Bladder microvascular endothelial cell (primary cell): ENCODE results near the gene NOC3L. TPM values are rescaled to one million over a fixed set of nuclear protein-coding genes. Genes with fewer than 3 reads are reported as not detected.

Source experiments
- total RNA-seq: library from RNA; depleted of rRNA; stranded (reverse); fragments of >200 nt; gene quantifications from 2 replicates; pipeline ENCODE4 v1.2.3, GENCODE V29; 2014

NOC3L gene
- total RNA-seq, result 14.2 and 32.9 TPM in 2 replicates

GRCh38 chr10:94362360-94363250, at the start of gene NOC3L:
Gene NOC3L (minus strand): TSS chr10:94362939. CDS start chr10:94362838, 101 bp downstream.

GRCh38 chr10:94402204-94402842, 39.6 kb upstream of the NOC3L start, which contains the start of gene TBC1D12:
Gene TBC1D12 (plus strand): TSS chr10:94402541. CDS start chr10:94402614, 73 bp downstream.

Other genes starting within 250 kb of the NOC3L start
- gene TBC1D12, start 39.6 kb upstream of the NOC3L start, total RNA-seq, result 10.5 and 17.7 TPM in 2 replicates
- gene HELLS, start 182.8 kb upstream of the NOC3L start, total RNA-seq, result 36.6 and 51.0 TPM in 2 replicates